Raji (cell line): Measurements from ENCODE around the gene FARP1.

Source experiments
- POLR2A ChIP-seq: IDR thresholded peaks from 2 replicates; pipeline ENCODE4 v1.6.1; 2011; ENCODE audit warnings: low read depth, low read length, control low read depth; ENCODE audit not compliant: insufficient read depth

The FARP1 gene

GRCh38 chr13:98486412-98486811, 343.5 kb downstream of the FARP1 start:
- TF ChIP-seq POLR2A = no peak

- no peak for TF ChIP-seq POLR2A
Observed at GRCh38 chr13:98487016-98487415, 344.1 kb downstream of the FARP1 start.

GRCh38 chr13:98487522-98487921, 344.6 kb downstream of the FARP1 start:
- no peak for TF ChIP-seq POLR2A

- no peak for TF ChIP-seq POLR2A
Observed at GRCh38 chr13:98488736-98489135, 345.8 kb downstream of the FARP1 start.

GRCh38 chr13:98489446-98490194, 346.7 kb downstream of the FARP1 start:
- TF ChIP-seq POLR2A = no peak

- TF ChIP-seq POLR2A = no peak
Observed at GRCh38 chr13:98490195-98490836, 347.4 kb downstream of the FARP1 start.

- TF ChIP-seq POLR2A = no peak
Observed at GRCh38 chr13:98490866-98491265, 348.0 kb downstream of the FARP1 start.

GRCh38 chr13:98492335-98493041, 349.6 kb downstream of the FARP1 start:
- no peak for TF ChIP-seq POLR2A

- TF ChIP-seq POLR2A = no peak
Observed at GRCh38 chr13:98493042-98493712, 350.3 kb downstream of the FARP1 start.

GRCh38 chr13:98494769-98495168, 351.9 kb downstream of the FARP1 start:
- no peak for TF ChIP-seq POLR2A

GRCh38 chr13:98495627-98496478, 353.0 kb downstream of the FARP1 start:
- no peak for TF ChIP-seq POLR2A

- no peak for TF ChIP-seq POLR2A
Observed at GRCh38 chr13:98496479-98496791, 353.5 kb downstream of the FARP1 start.

GRCh38 chr13:98496966-98497365, 354.1 kb downstream of the FARP1 start:
- no peak for TF ChIP-seq POLR2A

- no peak for TF ChIP-seq POLR2A
Observed at GRCh38 chr13:98500963-98501421, 358.1 kb downstream of the FARP1 start.
